Measurements from ENCODE around the gene EFCC1. TPM values are rescaled to one million over a fixed set of nuclear protein-coding genes. Genes with fewer than 3 reads are reported as not detected.
"Not testable (repeated sequence)": the region's sequence is repeated elsewhere in the genome, so short reads cannot be mapped to it uniquely, and the experiment has no call there.

The EFCC1 gene
- polyA plus RNA-seq, 1 donor: 1.7 TPM

DNA sequence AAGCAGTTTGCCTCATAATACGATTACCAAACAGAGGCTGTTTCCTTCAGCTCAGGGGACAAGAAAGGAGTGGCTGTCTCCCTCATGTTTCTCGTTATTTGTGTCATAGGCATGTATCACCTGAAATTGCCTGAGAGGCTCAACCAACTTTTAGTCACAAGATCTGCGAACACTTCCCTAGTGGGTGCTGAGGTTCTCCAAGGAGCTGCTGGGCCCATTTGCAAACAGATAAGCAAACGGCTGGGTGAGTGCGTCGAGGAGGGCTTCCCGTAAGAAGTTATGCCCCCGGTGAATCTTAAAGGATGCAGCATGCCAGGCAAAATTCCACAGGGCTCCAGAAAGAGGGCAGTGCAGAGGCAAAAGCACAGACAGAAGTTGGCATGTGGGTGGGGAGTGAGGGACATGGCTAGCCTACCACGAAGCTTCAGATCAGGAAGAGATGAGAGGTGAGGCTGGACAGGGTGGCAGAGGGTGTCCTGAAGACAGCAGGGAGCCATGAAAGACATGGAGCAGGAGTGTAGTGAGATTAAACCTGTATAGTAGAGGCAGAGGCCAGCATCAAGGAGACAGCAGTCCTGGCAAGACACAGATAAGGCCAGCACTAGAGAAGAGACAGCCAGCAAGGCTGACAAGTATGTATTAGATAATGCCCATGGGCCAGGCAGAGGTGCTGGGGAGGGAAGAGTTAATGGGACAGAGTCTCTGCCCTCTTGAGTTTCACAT is 55.5 kb downstream of the EFCC1 start:
- DNase-seq: no peak

DNA sequence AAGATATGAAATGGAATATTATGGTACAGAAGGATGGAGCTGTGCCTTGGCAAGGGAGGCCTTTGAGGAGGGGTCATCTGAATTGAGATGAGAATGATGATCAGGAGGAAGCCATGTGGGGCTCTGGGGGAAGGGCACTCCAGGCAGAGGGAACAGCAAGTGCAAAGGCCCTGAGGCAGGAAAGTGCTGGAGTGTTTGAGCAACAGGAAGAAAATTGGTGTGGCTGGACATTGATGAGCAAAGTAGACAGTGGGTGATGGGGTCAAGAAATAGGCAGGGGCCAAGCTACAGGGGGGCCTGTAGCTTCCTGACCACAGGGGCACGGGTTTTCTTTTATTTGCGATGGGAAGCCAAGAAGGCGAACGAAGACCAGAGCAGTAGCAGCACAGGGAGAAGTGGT is 56.1 kb downstream of the EFCC1 start:
- no peak for DNase-seq

DNA sequence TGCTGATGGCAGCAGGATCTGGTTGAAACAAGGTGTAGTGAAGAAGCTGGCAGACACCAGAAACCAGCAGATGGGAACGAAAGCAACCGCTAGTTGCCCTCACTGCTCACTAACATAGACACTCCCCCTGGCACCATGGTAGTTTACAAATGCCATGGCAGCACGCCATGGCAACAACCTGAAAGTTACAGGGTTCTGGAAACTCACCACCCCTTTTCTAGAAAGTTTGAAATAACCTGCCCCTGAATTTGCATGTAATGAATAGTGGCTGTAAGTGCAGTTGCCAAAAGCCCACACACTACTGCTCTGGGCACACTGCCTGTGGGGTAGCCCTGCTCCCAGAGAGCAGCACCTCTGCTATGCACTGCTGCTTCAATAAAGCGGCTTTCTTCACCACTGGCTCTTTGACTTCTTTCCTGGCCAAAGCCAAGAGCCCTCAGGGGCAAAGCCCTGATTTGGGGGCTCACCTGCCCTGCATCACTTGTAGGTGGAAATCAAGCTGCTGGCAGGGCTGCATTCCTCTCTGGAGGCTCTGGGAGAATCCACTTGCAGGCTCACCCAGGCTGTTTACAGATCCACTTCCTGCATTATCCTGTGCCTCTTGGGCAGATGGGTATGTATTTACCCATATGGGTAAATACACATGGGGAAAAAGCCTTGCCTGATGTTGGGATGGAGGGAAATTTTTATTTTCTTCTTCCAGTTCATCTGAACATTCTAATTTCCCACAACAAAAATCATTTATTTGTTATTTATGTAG is 57.5 kb downstream of the EFCC1 start:
- DNase-seq: no peak

DNA sequence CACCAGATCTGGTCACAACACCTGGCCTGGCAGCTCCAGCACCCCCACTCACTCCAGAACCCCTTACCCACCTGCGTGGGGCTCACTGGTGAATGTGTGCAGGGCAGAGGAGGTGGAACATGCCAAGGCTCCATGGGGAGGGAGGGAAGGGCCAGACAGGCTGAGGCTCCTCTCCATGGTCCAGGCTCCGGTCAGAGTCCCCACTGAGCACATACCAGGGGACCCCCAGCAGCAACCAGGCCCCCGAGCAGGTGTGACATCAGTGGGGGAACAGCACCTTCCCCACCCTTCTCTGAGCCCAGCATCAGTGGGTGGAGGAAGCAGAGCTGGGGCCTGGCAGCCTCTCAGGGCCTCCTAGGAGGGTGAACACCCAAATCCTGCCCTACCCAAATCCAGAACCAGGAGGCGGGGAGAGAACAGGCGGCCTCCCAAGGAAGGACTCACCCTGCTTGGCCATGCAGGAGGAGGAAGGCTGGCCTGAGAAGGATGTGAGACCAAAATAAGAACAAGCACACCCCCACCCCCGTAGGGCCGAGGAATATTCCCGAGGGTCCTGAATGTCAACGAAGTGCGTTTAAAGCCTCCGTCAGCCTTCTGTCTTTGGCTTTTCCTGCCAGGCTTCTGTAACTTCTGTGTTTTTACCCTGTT is 58.3 kb downstream of the EFCC1 start:
- no peak for DNase-seq

DNA sequence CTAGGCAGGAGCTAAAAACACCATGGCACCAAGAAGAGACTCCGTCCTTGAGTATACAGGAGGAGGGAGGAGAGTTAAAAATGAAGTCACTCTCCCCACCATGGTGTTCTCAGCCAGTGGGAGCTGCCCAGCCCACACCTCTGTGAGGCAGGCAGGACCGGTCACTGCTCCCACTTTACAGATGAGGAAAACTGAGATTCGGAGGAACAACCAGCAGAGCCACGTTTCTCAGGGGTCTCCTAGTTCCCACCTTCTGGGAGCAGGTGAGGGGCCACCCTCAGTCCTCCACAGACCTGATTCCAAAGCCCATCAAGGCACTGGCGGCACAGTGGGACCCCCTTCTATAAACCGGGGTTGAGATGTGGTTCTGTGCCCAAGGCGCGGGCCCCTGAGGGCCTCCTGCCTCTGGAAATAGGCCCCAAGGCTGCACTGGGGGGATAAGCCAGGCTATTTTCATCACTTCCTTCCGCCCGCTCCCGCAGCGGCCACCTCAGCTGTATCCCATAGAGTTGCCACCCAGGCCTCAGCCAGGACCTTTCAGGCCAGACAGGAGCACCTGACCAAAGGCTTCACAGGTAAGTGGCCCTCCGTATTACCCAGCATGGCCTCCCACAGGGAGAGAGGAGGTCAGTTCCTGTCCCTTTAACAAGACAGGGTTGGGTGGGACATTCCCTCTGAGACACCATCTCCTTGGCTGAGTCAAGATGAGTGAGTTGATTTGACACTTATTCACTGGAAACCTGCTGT is 59.3 kb downstream of the EFCC1 start, which contains the start of gene GP9:
Gene GP9, plus strand, starts transcription at position 504 of the 747 bp plus-strand sequence. CDS start 961 bp downstream, outside the sequence.
- DNase-seq: no peak

DNA sequence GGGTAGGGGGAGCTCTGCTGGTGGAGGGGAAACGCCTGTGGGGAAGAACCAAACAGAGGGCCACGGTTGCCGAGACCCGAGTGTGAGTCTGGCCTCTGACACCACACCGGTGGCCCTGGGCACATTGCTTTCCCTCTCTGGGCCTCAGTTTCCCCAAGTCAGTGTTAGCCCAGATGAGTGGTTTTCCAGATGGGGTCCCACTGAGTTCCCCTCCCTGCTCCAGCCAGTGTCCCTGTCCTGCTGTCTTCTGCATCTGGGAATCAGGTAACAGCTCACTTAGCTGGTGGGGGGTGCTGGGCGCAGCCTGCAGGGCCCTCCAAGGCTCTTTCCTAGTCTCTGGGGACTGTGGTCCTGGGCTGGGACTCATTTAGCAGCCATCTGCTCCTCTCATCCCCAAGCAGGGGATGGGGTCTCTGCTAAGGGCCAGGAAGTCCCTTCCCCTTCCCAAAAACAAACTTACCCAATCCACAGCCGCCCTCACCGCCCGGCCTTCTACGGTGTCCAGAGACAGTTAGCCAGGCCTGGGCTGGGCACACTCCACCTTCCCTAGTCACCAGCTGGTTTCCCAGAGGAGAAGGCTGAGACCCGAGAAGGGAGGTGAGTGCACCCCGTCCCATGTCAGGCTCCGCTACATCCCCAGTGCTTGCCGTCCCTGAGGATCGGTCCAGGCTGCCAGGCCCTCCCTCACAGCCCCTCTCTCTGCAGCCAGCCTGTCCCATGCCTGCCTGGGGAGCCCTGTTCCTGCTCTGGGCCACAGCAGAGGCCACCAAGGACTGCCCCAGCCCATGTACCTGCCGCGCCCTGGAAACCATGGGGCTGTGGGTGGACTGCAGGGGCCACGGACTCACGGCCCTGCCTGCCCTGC is 60.2 kb downstream of the EFCC1 start:
- no peak for DNase-seq

DNA sequence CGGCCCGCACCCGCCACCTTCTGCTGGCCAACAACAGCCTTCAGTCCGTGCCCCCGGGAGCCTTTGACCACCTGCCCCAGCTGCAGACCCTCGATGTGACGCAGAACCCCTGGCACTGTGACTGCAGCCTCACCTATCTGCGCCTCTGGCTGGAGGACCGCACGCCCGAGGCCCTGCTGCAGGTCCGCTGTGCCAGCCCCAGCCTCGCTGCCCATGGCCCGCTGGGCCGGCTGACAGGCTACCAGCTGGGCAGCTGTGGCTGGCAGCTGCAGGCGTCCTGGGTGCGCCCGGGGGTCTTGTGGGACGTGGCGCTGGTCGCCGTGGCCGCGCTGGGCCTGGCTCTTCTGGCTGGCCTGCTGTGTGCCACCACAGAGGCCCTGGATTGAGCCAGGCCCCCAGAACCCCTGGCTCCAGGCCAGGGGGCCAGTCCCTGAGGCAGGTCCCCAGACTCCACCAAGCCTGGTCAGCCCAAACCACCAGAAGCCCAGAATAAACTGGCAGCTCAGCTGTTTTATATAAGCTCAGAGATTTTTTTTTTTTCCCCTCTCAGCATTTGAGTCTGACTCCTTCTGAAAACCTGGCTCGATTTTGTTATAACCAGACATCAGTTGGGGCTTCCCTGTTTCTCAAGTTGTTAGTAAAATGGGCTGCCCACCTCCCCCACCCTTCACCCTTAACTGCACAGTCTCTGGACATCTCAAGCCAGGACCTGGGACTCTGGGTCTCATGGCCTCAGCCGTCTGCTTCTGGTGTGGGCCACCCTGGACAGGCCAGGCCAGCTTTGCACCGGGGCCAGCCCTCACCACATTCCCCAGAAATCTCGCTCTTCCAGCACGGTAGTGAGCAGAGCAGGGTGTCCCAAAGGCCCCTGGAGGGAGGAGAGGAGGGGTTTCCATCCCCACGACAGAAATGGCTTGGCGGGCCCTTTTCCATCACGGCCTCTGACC is 61.1 kb downstream of the EFCC1 start:
- no peak for DNase-seq

DNA sequence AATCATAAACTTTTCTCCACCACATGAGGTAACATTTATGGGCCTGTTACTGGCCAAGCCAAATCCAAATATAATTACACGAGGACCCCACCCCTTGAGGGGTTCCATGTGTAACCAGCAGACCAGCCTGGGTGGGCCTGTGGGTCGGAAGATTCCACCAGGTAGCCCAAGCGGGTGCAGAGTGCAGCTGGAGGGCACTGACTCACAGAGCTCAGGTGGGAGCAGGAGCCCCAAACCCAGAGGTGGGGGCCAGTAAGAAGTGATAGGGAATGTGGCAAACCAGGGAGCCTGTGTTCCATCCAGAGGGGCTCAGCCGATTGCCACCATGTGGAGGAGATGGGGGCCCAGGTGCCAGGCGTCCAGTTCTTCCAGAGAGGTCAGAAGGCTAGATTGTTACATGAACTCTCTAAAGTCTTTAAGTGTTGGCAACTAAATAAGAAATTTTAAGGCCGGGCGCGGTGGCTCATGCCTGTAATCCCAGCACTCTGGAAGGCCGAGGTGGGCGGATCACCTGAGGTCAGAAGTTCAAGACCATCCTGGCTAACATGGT is 62.1 kb downstream of the EFCC1 start:
- no peak for DNase-seq

DNA sequence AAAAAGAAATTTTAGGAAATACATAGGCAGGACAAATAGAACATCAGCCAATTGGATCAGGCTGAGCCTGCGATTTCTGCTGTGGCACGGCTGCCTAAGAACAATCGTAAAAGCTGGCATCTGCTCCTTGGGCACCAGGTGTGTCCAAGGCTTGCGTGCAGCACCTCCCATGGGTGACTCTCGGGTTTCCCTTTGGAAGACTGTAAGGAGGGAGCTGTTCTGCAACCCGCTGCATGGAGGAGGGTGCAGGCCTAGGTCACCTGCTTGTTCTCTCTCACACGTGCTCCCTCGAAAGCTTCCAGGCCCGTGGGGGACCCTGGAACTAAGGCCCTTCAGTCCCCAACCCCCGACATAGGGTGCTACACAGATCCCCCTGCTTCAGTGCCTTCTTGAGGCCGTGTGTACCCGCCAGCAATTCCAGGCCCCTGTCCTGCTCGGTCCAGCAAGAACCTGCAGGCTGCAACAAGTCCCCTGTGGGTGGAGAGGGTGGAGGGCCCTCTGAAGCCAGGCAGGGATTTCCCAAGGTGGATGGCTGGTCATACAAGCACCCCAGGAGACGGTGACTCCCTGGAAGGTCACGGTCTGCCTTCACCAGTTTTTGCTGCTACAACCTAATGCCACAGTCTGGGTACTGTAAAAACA is 62.9 kb downstream of the EFCC1 start:
- DNase-seq: no peak

DNA sequence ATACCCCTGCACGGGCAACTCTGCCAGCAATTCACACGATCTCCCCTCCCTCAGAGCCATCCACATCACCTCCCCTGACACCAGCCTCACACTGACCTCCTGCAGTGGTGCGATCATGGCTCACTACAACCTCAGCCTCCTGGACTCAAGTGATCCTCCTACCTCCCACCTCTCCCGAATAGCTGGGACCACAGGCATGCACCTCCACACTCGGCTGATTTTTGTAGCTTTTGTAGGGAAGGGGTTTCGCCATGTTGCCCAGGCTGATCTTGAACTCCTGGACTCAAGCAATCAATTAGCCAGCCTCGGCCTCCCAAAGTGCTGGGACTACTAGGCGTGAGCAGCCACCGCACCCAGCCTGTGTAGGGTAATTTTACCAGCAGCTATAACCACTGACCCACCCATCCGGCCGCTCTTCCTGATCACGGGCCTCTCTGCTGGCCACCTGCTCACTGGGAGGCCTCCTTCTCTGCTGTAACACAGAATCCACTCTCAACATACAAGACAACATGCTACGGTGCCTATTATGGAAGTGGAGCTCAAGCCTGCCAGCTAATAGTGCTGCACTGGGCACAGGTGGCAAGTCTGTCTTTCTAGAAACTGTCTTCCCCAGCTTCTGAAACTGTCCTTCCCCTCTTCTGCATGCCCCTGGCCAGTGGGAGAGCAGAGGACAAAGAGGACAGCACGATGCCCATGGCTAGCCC is 64.1 kb downstream of the EFCC1 start:
- DNase-seq: no peak

DNA sequence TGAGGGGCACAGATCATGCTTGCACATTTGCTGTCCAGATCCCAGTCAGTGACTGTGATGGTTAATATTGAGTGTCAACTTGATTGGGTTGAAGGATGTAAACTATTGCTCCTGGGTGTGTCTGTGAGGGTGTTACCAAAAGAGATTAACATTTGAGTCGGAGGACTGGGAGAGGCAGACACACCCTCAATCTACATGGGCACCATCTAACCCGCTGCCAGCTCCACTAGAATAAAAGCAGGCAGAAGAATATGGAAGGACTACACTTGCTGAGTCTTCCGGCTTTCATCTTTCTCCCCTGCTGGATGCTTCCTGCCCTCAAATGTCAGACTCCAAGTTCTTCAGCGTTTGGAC is 64.6 kb downstream of the EFCC1 start:
- DNase-seq: no peak

DNA sequence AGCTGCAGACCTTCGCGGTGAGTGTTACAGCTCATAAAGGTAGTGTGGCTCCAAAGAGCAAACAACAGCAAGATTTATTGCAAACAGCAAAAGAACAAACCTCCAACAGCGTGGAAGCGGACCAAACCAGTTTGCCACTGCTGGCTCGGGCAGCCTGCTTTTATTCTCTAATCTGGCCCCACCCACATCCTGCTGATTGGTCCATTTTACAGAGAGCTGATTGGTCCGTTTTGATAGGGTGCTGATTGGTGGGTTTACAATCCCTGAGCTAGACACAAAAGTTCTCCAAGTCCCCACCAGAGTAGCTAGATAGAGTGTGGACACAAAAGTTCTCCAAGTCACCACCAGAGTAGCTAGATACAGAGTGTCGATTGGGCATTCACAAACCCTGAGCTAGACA is 66.6 kb downstream of the EFCC1 start:
- not testable (repeated sequence) for DNase-seq

DNA sequence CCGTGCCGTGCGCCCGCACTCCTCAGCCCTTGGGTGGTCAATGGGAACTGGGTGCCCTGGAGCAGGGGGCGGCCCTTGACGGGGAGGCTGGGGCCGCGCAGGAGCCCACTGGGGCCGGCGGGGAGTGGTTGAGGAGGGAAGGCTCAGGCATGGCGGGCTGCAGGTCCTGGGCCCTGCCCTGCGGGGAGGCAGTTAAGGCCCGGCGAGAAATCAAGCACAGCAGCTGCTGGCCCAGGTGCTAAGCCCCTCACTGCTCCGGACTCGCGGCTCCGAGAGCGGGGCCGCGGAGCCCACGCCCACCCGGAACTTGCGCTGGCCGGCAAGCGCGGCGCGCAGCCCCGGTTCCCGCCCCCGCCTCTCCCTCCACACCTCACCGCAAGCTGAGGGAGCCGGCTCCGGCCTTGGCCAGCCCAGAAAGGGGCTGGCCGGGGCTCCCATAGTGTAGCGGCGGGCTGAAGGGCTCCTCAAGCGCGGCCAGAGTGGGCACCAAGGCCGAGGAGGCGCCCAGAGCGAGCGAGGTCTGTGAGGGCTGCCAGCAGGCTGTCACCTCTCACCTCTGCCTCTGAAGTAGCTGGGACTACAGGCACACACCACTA is 67.3 kb downstream of the EFCC1 start:
- no peak for DNase-seq

DNA sequence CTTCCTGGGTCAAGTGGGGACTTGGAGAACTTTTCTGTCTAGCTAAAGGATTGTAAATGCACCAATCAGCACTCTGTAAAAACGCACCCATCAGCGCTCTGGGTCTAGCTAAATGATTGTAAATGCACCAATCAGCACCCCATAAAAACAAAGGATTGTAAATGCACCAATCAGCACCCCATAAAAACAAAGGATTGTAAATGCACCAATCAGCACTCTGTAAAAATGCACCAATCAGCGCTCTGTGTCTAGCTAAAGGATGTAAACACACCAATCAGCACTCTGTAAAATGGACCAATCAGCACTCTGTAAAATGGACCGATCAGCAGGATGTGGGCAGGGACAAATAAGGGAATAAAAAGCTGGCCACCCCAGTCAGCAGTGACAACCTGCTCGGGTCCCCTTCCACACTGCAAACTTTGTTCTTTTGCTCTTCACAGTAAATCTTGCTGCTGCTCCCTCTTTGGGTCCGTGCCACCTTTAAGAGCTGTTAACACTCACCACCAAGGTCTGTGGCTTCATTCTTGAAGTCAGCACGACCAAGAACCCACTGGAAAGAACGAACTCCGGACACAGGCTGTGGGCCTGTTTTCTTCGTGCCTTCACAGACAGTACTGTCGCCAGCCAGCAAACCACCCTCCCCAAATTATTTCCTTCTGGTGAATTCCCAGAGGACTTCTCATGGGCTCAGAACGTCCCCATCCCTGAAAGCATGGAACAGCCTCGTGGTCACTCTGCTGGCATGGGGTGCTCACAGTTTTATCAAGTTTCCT is 68.4 kb downstream of the EFCC1 start:
- DNase-seq: not testable (repeated sequence)

DNA sequence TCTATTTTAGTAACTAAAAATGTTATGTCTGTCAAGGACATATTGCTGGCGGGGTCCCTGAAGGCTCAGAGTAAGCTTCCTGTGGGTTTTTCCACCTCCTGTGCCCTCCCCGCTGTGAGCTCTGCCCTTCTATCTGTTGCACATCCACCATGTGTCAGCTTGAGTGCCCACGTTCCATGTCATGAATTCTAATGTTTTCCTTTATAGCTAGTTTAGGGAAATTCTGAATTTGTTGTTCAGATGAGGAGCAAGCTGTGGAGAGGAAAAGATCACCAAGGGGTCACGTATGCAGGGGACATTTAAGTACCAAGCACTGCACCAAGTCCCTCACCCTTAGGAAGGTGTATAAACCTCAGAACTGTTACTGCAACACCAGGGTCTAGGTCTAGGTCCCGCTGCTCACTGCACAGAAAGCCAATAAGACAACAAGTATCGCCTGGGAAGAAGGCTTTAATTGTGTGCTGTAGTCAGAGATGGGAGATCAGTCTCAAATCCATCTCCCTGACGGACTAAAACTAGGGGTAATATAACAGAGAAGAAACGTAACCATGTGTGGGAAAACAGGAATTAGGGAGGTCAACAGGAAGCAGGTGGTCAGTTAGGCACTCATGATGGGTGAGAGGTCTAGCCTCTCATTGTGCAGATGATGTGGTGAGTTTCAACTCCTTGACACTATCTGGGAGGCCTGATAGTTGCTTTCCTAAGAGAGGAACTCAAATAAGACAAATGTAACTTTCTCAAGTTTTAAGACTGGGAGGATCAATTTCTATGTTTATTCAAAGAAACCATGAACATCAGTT is 69.2 kb downstream of the EFCC1 start:
- DNase-seq: no peak

DNA sequence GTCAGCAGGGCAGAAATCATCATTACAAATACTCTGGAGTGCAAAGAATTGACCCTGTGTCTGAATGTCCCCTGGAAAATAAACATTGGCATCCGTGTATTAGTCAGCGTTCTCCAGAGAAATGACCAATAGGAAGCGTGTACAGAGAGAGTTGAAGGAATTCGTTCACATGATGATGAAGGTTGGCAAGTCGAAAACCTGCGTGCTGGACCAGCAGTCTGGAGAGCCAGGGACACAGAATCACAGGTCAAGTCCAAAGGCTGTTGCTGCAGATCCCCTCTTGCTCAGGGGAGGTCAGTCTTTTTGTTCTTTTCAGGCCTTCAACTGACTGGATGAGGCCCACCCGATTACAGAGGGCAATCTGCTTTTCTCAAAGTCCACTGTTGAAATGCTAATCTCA is 76.1 kb downstream of the EFCC1 start:
- DNase-seq: no peak

DNA sequence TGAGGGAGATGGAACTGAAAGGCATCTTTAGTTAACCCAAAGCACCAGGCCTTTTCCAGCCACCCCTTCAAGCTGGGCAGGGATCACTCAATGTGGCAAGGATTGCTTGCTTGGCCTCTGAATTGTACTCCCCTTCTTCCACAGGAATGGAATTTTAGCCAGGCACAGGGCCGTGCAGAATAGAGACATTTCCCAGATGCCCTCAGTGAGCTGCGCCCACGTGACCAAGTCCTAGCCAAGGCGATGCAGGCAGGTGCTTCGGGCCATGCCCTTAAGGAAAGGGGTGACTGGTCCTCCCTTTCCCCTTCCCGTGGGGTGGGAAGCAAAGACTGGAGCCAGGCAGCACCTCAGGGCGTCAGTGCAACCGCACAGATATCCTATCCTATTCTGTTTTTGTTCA is 77.4 kb downstream of the EFCC1 start:
- DNase-seq: no peak
